HK-2 (cell line): Measurements from ENCODE around the gene PAK4.

Experiments used
- DNase-seq: peaks from one replicate; pipeline ENCODE4 v3.0.0-alpha.2; 2018; ENCODE audit not compliant: unreplicated experiment

PAK4 gene

GRCh38 chr19:39180749-39181148 lies 55.2 kb downstream of the PAK4 start:
- DNase-seq: no peak

DNA sequence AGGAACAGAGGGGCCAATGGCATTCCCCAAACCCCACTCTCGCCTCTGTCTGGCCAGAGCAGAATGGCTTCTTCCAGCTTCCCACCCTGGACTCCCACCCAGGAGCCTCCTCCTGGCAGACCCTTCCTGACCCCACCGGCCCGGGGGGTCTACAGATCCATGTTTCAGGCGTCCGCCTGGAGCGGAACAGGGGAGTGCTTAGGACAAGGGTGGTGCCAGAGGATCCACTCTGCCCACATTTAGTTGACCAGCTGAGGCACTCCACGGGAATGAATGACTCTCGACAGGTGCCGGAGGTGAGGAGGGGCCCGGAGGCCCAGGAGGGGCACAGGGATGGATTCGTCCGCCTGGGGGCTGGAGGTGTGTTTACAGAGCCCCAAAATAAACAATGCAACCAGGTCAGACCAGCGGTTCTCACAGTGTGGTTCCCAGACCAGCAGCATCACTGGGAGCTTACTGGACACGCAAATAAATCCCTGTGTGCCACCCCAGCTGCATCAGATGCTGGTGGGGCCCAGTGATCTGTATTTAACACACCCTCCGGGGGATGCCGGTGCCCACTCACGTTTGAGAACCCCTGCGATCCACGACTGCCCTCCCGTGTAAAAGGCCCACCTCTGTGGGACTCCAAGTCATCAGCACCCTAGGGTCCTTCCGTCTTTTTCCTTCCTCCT lies 56.1 kb downstream of the PAK4 start:
- DNase-seq: no peak

DNA sequence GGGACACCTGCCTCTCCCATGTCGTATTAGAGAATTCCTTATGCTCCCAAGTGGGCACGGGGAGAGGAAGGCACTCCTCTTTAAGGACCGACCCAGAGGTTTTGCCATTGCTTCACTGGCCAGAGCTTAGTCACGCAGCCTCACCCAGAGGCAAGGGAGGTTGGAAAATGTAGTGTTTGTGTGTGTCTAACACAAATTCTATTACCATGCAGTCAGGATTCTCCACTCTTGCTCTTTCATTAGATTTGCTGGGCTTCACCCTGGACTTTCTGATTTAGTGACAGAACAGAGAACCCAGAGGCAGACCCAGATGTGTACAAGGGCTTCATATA lies 56.6 kb downstream of the PAK4 start:
- no peak for DNase-seq

DNA sequence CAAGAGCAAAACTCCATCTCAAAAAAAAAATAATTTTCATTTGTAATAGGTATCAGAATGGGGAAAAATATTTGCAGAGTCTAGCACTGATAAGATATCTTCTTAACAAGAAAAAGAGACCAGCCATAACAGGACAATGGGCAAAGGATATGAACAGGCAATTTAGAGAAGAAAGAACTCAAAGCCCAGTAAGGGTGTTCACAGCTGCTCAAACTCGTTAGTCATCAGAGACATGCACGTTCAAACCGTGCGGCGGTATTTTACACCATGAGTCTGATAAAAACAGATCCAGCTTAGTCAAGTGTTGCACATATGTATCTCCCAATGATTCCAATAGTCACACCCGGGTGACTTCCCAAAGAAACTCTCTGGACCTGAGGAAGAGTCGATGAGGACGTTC lies 57.5 kb downstream of the PAK4 start:
- DNase-seq: no peak

DNA sequence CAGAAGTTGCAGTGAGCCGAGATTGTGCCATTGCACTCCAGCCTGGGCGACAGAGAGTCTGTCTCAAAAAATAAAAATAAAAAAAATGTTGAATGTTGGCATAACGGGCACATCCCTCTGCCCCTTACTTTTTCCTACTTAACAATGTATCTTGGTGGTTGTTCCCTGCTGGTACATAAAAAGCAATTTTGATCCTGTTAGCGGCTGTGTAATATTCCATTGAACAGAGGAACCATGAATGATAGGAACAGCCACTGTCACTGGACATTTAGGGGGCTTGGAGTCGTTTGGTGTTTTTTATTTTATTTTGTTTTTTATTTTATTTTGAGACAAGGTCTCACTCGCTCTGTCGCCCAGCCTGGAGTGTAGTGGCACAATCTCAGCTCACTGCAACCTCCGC lies 60.8 kb downstream of the PAK4 start:
- no peak for DNase-seq

DNA sequence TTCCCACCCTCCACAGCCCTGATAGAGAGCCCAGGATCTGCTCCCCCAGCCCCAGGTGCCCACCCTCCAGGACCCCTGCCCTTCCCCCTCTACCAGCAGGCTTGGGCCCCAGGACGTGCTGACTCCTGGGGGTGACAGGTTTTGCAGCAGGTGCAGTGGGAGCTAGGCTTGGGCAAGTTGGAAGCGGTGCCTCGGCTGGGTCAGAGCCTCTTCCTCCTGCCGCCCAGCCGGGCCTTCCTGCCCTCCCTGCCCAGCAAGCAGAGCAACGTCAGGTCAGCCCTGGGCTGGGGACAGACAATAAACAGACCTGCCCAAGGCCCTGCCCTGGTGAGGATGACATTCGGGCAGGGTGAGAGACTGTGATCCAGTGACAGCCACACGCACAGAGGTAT lies 62.0 kb downstream of the PAK4 start:
- no peak for DNase-seq

DNA sequence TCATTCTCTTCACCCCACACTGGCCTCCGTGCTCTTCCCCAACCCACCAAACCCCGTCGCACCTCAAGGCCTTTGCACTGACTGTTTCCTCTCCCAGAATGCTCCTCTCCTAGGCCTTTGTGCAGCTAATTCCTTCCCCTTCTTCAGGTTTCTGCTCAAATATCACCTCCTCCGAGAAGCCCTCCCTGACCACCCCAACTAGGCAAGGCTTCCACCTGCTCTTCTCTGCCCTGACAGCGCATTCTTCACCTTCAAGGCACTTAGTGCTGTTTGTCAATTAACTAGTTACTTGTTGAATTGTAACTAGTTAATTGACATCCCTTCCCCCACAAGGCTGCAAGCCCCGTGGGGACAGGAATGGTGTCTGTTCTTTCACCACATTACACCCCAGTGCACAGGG lies 63.4 kb downstream of the PAK4 start:
- DNase-seq: no peak

DNA sequence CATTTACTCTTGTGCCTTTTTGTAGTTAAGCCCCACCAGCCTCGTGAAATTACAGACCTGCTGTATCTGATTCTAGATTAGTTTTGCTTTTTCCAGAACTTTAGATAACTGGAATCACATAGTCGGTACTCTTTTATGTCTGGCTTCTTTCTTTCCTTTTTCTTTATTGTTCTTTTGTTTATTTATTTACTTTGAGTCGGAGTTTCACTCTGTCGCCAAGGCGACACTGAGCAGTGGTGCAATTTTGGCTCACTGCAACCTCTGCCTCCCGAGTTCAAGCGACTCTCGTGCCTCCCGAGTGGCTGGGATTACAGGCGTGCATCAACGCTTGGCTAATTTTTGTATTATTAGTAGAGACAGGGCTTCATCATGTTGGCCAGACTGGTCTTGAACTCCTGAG lies 65.2 kb downstream of the PAK4 start:
- no peak for DNase-seq

DNA sequence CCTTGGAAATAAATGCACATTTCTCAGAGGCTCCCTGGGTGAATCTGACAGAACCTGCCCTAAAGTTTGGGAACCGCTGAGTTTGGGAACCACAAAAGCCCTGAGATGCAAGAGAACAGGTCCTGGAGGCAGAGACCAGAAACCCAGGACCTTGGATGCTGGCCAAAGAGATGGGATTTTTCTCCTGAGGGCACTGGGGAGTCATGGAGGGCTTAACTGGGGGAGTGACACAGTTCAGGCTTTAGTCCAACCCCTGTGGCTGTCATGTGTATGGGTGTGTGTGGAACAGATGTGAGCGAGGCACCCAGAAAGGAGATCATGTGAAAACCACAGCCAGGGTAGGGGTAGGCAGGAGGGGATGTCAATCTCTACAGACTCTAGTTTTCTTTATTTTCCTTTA lies 67.3 kb downstream of the PAK4 start:
- no peak for DNase-seq

DNA sequence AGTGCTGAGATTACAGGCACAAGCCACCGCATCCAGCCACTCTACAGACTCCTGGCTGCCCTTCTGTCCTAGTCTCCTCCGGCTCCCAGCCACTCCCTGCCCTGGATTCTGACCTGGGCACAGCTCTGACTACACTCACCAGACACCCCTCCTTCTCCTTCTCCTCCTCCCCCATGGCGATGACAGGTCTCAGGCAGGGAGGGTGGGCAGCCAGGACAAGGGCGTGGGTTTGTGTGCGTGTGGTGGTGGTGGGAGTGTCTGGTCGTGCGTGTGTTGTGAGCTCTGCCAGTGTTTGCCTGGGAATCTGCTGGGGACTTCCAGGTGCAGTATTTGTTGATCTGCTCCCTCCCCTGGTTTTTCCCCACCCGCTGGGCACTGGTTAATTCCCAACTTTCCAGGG lies 68.2 kb downstream of the PAK4 start:
- no peak for DNase-seq

DNA sequence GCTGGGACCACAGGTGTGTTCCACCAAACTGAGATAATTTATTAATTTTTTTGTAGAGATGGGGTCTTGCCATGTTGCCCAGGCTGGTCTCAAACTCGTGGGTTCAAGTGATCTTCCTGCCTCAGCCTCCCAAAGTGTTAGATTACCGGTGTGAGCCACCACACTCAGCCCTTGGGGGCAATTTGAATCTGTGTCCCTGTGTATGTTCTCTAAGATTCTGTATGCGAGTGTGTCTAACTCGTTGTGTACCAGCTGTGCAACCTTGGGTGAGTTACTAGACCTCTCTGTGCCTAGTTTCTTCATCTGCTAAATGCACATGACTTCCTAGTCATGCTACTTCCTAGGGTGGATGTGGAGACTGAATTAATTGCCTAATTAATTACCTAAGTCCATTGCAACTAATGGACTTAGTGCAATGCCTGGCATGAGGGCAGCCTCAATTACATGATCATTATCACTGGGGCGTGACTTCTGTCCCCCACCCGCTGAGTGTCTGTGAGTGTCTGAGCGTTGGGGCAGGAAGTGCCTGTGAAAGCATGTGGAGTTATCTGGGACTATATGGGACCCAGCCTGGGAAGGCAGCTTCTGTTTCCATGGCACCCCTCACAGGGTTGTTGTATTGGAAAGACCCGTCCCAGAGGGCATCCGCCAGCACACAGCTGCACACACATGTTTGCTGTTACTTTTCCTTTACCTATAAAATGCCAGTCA lies 69.4 kb downstream of the PAK4 start:
- DNase-seq: no peak

- no peak for DNase-seq
Measured at GRCh38 chr19:39195755-39196154, 70.2 kb downstream of the PAK4 start.

- no peak for DNase-seq
Measured at GRCh38 chr19:39196320-39196719, 70.7 kb downstream of the PAK4 start.

DNA sequence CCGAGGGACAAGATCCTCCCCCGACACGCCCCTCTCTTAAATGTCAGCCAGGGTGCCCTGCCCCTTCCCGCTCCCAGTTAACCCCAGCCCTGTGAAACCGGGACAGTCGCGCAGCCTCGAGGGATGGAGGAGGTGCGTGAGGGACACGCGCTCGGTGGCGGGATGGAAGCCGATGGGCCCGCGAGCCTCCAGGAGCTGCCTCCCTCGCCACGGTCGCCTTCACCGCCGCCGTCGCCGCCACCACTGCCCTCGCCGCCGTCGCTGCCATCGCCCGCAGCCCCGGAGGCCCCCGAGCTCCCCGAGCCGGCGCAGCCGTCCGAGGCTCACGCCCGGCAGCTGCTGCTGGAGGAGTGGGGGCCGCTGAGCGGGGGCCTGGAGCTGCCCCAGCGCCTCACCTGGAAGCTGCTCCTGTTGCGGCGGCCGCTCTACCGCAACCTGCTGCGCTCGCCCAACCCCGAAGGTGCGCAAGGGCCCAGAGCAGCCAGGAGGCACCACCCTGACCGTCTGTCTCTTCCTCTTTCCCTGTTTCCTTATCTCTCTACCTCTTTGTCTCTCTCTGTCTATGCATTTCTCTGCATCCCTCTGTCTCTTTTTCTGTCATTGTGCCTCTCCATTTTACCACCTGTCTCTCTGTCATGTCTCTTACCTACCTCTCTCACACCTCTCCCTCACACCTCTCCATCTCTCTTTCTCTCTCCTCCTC lies 71.4 kb downstream of the PAK4 start, which contains the start of gene NCCRP1:
Gene NCCRP1, plus strand, starts transcription at position 105 of the 703 bp plus-strand sequence. Its CDS starts 19 bp downstream, at position 124.
- no peak for DNase-seq

GRCh38 chr19:39197808-39198207 lies 72.2 kb downstream of the PAK4 start:
- no peak for DNase-seq

DNA sequence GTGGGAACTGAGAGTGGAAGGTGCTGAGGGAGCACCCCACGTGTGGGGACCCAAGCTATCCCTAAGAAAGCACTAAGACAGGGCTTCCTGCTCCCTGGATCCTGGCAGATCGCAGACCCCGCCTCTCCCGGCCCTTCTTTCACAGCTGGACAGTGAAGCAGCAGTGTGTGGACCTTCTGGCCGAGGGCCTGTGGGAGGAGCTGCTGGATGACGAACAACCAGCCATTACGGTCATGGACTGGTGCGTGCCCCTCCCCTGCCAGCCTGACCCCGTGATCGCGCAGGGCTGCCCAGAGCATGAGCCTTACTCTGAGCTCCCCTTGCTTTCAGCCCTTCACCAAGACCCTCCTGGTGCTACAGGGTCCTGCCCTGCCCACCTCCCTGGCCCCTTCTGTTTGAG lies 73.4 kb downstream of the PAK4 start:
- peak; percentile 78 for DNase-seq

- no peak for DNase-seq
Measured at GRCh38 chr19:39200066-39200802, 74.6 kb downstream of the PAK4 start.

DNA sequence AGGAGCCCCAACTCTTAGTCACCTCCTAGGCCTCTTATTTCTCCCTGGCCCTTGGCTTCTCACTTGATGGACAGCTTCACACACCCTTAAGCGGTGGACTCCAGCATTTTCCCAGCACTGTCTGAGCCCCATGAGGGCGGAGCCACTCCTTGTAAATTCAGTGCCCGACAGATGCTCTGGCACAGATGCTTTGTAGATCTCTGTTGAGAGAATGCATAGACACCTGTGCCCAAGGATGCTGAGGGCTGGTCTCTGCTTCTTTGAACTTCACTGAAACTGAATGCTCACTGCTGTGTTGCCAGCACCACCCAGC lies 75.2 kb downstream of the PAK4 start:
- no peak for DNase-seq

DNA sequence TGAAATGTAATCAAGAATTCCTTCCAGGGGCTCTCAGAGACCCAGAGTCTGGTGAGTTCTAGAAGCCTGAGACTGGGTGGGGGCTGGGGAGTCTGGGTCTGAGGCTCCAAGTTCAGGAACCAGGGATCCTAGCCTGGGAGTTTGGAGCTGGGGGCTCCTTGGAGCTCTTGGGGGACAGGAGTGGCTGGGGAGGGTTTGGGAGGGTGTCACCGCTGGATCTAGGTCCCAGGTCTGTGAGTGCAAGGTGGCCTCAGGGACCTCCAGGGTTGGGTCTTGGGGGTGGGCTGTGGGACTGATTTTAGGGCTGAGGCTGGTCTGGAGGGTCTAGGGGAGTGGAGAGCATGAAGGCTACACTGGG lies 77.4 kb downstream of the PAK4 start:
- DNase-seq: no peak

DNA sequence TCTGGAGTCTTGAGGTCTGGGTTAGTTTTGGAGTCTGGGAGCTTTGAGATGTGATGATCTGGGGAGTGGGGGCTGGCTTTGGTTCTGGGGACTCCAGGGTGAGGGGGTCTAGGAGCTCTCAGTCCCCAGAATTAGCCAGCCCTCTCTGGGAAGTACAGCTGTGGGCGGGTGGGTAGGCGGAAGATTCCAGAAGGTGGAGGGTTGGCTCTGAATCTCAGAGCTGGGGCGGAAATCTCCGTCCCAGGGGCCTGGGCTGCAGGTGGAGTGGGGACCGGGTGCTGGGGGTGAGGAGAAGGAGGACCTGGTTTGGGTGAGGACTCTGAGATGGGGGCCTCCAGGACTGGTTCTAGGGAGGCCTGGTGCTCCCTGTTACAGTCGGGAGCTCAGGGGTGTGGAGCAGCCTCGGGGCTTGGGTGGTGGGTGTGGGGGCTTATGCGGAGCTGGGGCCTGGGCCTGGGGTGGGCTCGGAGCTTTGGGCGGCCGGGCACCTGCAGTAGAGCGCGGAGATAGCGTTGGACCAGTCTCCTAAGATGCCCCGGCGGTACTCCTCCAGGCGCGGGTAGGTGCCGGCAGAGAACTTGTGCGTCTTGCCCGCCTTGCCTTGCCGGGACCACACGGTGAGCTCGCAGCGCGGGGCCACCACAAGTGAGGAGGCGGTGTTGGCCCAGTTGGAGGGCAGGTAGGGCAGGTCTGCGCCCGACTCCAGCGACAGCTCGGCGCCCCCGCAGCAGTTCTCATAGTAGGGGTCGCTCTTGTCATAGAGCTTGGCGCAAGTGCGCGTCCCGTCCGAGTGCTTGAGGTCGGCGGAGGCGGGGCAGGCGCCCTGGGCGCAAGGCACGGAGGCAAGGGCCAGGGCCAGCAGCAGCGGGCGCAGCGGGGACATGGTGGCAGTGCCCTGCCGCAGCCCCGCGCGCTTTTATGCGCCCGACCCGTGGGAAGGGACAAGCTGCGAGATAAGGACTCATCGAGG lies 78.1 kb downstream of the PAK4 start, which contains the start of gene SYCN:
Gene SYCN, minus strand, starts transcription at position 892 of the 970 bp plus-strand sequence. Its CDS starts 9 bp downstream, at position 883.
- DNase-seq: no peak

- DNase-seq: no peak
Measured at GRCh38 chr19:39205449-39205764, 79.8 kb downstream of the PAK4 start.

DNA sequence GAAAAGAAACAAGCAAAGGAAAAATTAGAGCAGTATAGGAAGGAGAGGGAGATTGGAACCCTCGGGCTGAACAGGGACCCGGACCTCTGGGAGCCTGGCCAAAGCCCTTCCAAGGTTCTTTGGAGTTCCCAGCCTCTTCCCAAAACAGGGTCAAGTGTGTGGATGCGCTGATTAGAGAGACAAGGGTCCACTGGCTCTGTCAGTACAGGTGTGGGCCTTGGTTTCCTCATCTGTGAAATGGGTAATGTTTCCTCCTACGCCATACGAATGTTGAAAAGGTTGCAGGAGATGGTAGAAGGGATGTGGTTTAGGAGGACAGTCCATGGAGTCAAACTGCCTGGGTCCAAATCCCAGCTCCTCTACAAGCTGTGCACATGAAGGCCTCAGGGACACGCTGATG lies 80.5 kb downstream of the PAK4 start:
- no peak for DNase-seq
